Measurements from ENCODE around the gene IARS2. TPM values are rescaled to one million over a fixed set of nuclear protein-coding genes. Genes with fewer than 3 reads are reported as not detected.

The IARS2 gene
- total RNA-seq, 1 experiment from 2014 or later: 157 TPM

Other genes starting within 250 kb of the IARS2 start
- not detected in 2 replicates for gene SLC30A10, start 165.6 kb upstream of the IARS2 start, total RNA-seq (2014; rRNA removed; shearing (Covaris generic); ENCODE audit: low replicate concordance)
- gene EPRS1, start 47.6 kb upstream of the IARS2 start, total RNA-seq (2014; rRNA removed; shearing (Covaris generic); ENCODE audit: low replicate concordance): 44.0 and 60.9 TPM in 2 replicates
- 25.9 and 29.7 TPM in 2 replicates for gene BPNT1, start 4.3 kb upstream of the IARS2 start, total RNA-seq (2014; rRNA removed; shearing (Covaris generic); ENCODE audit: low replicate concordance)
- 11.2 and 19.8 TPM in 2 replicates for gene RAB3GAP2, start 178.3 kb downstream of the IARS2 start, total RNA-seq (2014; rRNA removed; shearing (Covaris generic); ENCODE audit: low replicate concordance)

All from Caki2 (cell line).